Neutrophil (primary cell): Measurements from ENCODE around the gene SLC17A9.

Experiments used
- H3K27ac ChIP-seq: fragments of 200-600 bp; sonication (generic); 2 replicates; pipeline ENCODE4 v1.5.1; 2016; ENCODE audit warnings: mild to moderate bottlenecking, moderate library complexity
- H3K27me3 ChIP-seq: fragments of 200-600 bp; sonication (generic); 2 replicates; pipeline ENCODE4 v1.6.0; 2016; ENCODE audit warnings: mild to moderate bottlenecking
- H3K36me3 ChIP-seq: fragments of 200-600 bp; sonication (generic); 2 replicates; pipeline ENCODE4 v1.5.1; 2017
- H3K4me1 ChIP-seq, 2 experiments: fragments of 200-600 bp in 1 of 2; sonication (generic) in 1 of 2; 1 replicate in 1 of 2; 2 replicates in 1 of 2; pipeline versions ENCODE4 v1.5.1 to v1.6.1; 2013 to 2016; ENCODE audit warnings: low read depth in 1 of 2, low read length in 1 of 2, mild to moderate bottlenecking in 1 of 2, moderate library complexity in 1 of 2; ENCODE audit not compliant: control insufficient read depth in 1 of 2, insufficient read depth in 1 of 2
- H3K4me3 ChIP-seq, 2 experiments: fragments of 200-600 bp in 1 of 2; sonication (generic) in 1 of 2; 1 replicate in 1 of 2; 2 replicates in 1 of 2; pipeline ENCODE4 v1.5.1; 2013 to 2016; ENCODE audit warnings: low read depth in 1 of 2, low read length in 1 of 2, mild to moderate bottlenecking in 1 of 2, moderate library complexity in 1 of 2
- H3K9me3 ChIP-seq: fragments of 200-600 bp; sonication (generic); 2 replicates; pipeline ENCODE4 v1.5.1; 2016
- CTCF ChIP-seq: fragments of 200-600 bp; sonication (generic); IDR thresholded peaks from 2 replicates; pipeline ENCODE4 v1.5.1; 2016; ENCODE audit warnings: antibody characterized with exemption

SLC17A9 gene

DNA sequence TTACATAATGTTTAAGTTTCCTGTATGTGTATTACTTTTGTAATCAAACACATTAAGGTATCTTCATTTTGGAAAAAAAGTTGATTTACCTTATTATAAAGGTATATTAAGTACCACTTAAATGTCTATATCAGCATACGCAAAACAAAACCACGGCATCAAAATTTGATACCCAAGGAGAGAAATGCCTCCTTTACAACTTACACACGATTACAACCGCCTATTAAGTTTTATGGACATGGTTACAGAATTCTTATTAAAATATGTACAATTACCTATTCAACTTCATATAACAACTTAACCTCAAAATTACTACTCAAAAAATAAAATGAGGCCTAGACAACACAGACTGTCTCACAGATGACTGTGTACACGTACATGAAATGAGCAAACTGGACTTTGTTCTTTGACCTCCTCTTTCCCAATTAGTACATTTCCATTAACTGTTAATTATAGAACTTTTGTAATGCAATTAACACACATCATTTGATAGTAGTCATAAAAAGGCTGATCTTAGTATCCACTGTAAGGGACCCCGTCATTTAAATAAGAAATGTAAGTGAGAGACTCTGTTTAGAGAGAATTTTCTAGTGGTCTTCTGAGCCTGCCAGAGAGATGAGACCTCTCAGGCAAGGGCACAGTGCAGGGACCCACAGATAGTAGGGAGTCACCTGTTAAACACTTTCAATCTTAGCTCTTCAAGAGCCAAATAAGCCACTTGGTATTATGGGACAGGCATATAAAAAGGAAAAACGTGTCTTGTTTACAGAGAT lies 28.7 kb upstream of the SLC17A9 start:
- Histone ChIP-seq H3K27ac (peak overlapping the region; percentile 88), H3K4me3 (peak overlapping the region in 1 of 2 experiments; percentile 93), H3K27me3 (no peaks in the 10 kb centered on the region), H3K9me3 (no peaks in the 10 kb centered on the region), H3K4me1 (peaks cover 65 to 83% of the 10 kb centered on the region in 2 experiments), H3K36me3 (no peaks in the 10 kb centered on the region)
- no peak for TF ChIP-seq CTCF

- peaks cover 59 to 81% of the 10 kb centered on the region in 2 experiments for H3K4me1 ChIP-seq
- no peaks in the 10 kb centered on the region for H3K27me3 ChIP-seq
- peak overlapping the region; percentile 88 for H3K27ac ChIP-seq
- TF ChIP-seq CTCF = no peak
- no peaks in the 10 kb centered on the region for H3K36me3 ChIP-seq
- H3K4me3 ChIP-seq = peak overlapping the region; percentile 93 to 95
- H3K9me3 ChIP-seq = no peaks in the 10 kb centered on the region
Measured at GRCh38 chr20:62924442-62925075, 27.9 kb upstream of the SLC17A9 start.

- no peaks in the 10 kb centered on the region for H3K9me3 ChIP-seq
- H3K4me3 ChIP-seq = peak overlapping the region; percentile 93 to 95
- peaks cover 57 to 80% of the 10 kb centered on the region in 2 experiments for H3K4me1 ChIP-seq
- no peak for TF ChIP-seq CTCF
- no peaks in the 10 kb centered on the region for H3K36me3 ChIP-seq
- peak overlapping the region; percentile 88 for H3K27ac ChIP-seq
- H3K27me3 ChIP-seq = no peaks in the 10 kb centered on the region
Measured at GRCh38 chr20:62925076-62925419, 27.5 kb upstream of the SLC17A9 start.

DNA sequence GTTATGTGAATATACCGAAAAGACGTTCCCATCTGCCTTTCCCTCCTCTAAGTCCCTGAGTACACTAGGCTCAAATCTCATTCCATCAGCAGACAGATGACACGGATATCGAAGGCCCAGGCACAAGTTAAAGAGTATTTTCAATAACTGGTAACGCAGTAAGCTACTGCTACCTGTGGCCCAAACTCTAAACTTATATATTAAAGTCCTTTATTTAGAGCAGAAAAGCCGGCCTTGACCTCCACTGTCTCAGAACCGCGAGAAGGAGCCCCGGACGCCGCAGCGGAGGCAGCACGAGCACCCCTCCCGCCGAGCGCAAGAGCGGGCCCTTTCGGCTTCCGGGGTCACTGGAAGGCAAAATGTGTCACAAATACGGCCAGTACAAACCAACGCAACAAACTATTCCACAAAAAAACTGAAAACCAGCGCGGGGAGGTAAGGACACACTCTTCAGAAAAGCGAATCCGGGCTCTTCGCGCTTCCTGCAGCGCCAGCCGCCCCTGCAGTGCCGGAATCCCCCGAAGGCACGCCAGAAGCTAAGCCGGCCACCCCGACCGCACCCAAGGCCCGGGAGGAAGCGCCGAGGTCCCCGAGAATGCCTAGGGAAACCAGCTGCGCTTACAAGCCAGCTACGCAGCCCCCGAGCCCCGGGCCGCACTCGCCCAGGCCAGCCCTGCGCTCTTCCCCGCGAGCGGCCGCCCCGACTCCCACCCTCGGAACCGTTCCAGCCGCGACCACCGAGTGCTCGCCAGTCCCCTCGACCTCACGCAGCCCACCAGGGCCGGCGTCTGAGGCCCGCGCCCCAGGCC lies 26.9 kb upstream of the SLC17A9 start:
- no peaks in the 10 kb centered on the region for H3K27me3 ChIP-seq
- peak overlapping the region; percentile 88 for H3K27ac ChIP-seq
- TF ChIP-seq CTCF = no peak
- H3K4me1 ChIP-seq = peaks cover 56 to 75% of the 10 kb centered on the region in 2 experiments
- H3K4me3 ChIP-seq = peak overlapping the region; percentile 93 to 95
- no peaks in the 10 kb centered on the region for H3K9me3 ChIP-seq
- no peaks in the 10 kb centered on the region for H3K36me3 ChIP-seq

- peaks cover 52 to 69% of the 10 kb centered on the region in 2 experiments for H3K4me1 ChIP-seq
Measured at GRCh38 chr20:62926229-62927127, 26.0 kb upstream of the SLC17A9 start, which contains the start of gene DIDO1. Gene DIDO1, minus strand, starts transcription at chr20:62926505.

More at GRCh38 chr20:62926229-62927127, 26.0 kb upstream of the SLC17A9 start, which contains the start of gene DIDO1:
- H3K9me3 ChIP-seq = no peaks in the 10 kb centered on the region
- H3K36me3 ChIP-seq = no peaks in the 10 kb centered on the region
- peak; percentile 96 for TF ChIP-seq CTCF
- peak within 1 kb of the TSS; percentile 88 for H3K27ac ChIP-seq
- no peaks in the 10 kb centered on the region for H3K27me3 ChIP-seq
- peak within 1 kb of the TSS; percentile 93 to 95 for H3K4me3 ChIP-seq
